ENCODE results near the gene CCR9. TPM values are rescaled to one million over a fixed set of nuclear protein-coding genes. Genes with fewer than 3 reads are reported as not detected.

CCR9 gene, protein sequence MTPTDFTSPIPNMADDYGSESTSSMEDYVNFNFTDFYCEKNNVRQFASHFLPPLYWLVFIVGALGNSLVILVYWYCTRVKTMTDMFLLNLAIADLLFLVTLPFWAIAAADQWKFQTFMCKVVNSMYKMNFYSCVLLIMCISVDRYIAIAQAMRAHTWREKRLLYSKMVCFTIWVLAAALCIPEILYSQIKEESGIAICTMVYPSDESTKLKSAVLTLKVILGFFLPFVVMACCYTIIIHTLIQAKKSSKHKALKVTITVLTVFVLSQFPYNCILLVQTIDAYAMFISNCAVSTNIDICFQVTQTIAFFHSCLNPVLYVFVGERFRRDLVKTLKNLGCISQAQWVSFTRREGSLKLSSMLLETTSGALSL
- under 1 TPM in 4 of 5 experiments, not detected in 1; 0.40 to 0.66 (median 0.56) TPM for total RNA-seq
- under 1 TPM; 0.31 to 0.45 TPM for polyA plus RNA-seq
- total RNA-seq, result 1.5 reads per million, percentile 4 among the genes with 10 or more reads in this experiment

DNA sequence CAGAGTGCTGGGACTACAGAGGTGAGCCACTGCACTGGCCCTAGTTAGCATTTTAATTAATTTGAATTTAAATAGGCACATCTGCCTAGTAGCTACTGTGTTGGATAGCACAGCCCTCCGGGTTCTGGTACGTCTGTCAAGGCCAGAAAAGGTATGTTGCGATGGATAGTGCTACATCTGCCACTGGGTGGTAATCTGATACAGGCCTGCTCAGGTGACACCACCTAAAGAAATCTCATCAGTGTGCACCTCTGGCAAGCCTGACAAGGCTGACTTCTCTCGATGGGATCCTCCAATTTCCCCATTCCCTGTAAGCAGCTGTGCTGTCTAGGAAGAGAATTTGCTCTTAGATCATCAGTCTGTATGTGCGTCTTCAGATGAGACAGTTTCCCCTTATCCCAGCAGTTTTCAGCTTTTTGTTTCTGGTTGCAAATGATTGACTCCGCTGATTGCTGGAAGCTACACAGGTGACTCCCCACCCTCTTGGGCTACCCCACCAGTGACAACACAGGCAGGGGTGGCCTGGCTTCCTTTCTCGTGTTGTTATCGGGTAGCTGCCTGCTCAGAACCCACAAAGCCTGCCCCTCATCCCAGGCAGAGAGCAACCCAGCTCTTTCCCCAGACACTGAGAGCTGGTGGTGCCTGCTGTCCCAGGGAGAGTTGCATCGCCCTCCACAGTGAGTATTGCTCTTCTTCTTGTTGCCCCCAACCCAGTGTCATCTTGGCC lies at the start of gene CCR9:
TSS of gene CCR9 (plus strand) at position 565 of the 727 bp plus-strand sequence. CDS start 8,391 bp downstream, outside the sequence.
- H3K36me3 ChIP-seq (ENCODE audit: control insufficient read depth in 2 of 3, insufficient read depth in 3 of 3, low read length in 3 of 3), result no peaks in the 10 kb centered on the region
- intact Hi-C loops (cut with micrococcal nuclease), result no loop called here
- H3K4me3 Mint-ChIP-seq, result peak within 1 kb of the TSS in 4 of 10 donors; percentile 3 to 39 (median 23)

GRCh38 chr3:45838466-45838865 lies 47.9 kb upstream of the CCR9 start:
- POLR2A ChIA-PET, result interaction anchor here (0.5 kb wide), 1 partner anchor 12 kb away, joined by 3 read pairs; no protein-coding TSS in a partner anchor
- intact Hi-C loops (cut with micrococcal nuclease), result no loop called here

More for the DNA sequence above, at the start of gene CCR9:
- H3K27ac Mint-ChIP-seq, result peak within 1 kb of the TSS in 4 of 9 donors; percentile 11 to 63 (median 48)
- H3K9me3 Mint-ChIP-seq, result no peaks in the 10 kb centered on the region
- peak; percentile 54 for ATAC-seq
- POLR2A ChIA-PET, result interaction anchor here (0.8 kb wide), 1 partner anchor 23 kb away, joined by 4 read pairs; no protein-coding TSS in a partner anchor
- no peaks in the 10 kb centered on the region for H3K36me3 Mint-ChIP-seq
- Histone ChIP-seq H3K27ac (ENCODE audit: low read depth, low read length) (no peak within 1 kb of the TSS), H3K9me3 (ENCODE audit: control insufficient read depth in 2 of 3, low read length in 3 of 3) (no peaks in the 10 kb centered on the region), H3K27me3 (ENCODE audit: control insufficient read depth in 2 of 2, insufficient read depth in 2 of 2, low read length in 2 of 2) (no peaks in the 10 kb centered on the region), H3K4me1 (ENCODE audit: control insufficient read depth in 2 of 2, insufficient read depth in 2 of 2, low read length in 2 of 2) (peaks cover 8 to 14% of the 10 kb centered on the region in 2 donors), H3K4me3 (ENCODE audit: low read length) (no peak within 1 kb of the TSS)
- DNase-seq, result peak in 2 of 9 donors; percentile 15 to 30
- CTCF ChIA-PET, result no interaction called here
- peaks cover 11 to 49% (median 20%) of the 10 kb centered on the region in 7 donors for H3K4me1 Mint-ChIP-seq
- peaks cover 0 to 52% (median 0%) of the 10 kb centered on the region in 5 donors for H3K27me3 Mint-ChIP-seq

GRCh38 chr3:45841420-45841756 lies 45.0 kb upstream of the CCR9 start:
- Mint-ChIP-seq H3K9me3 (peaks cover 0 to 5% (median 0%) of the 10 kb centered on the region in 11 donors), H3K4me1 (peaks cover 6 to 41% (median 25%) of the 10 kb centered on the region in 7 donors), H3K36me3 (peaks cover 0 to 19% (median 11%) of the 10 kb centered on the region in 5 donors), H3K27me3 (peaks cover 0 to 65% (median 0%) of the 10 kb centered on the region in 5 donors), H3K27ac (peak overlapping the region; percentile 86 to 98 (median 94)), H3K4me3 (peak overlapping the region; percentile 90 to 97 (median 94))
- ChIA-PET CTCF (interaction anchor here (0.7 kb wide), 1 partner anchor 87 kb away, joined by 3 read pairs; no protein-coding TSS in a partner anchor), POLR2A (interaction anchor here (0.6 to 0.9 kb wide), 2 partner anchors 29 to 535 kb away, joined by 3 to 4 read pairs; no protein-coding TSS in a partner anchor)
- DNase-seq, result peak in 6 of 9 donors; percentile 31 to 49 (median 43)
- Histone ChIP-seq H3K9me3 (ENCODE audit: control insufficient read depth in 2 of 3, low read length in 3 of 3) (no peaks in the 10 kb centered on the region), H3K27ac (ENCODE audit: low read depth, low read length) (peak overlapping the region; percentile 88), H3K4me1 (ENCODE audit: control insufficient read depth in 2 of 2, insufficient read depth in 2 of 2, low read length in 2 of 2) (peaks cover 8 to 13% of the 10 kb centered on the region in 2 donors), H3K4me3 (ENCODE audit: low read length) (peak overlapping the region; percentile 77), H3K36me3 (ENCODE audit: control insufficient read depth in 2 of 3, insufficient read depth in 3 of 3, low read length in 3 of 3) (no peaks in the 10 kb centered on the region), H3K27me3 (ENCODE audit: control insufficient read depth in 2 of 2, insufficient read depth in 2 of 2, low read length in 2 of 2) (no peaks in the 10 kb centered on the region)
- peak; percentile 65 for ATAC-seq
- intact Hi-C loops (cut with micrococcal nuclease), result loop anchor here (5.0 to 10.0 kb wide), 5 partner anchors 76 to 979 kb away; partner anchors contain the start of genes FYCO1 (in 2 of the 2), LIMD1 (in 1 of the 2) and TMEM42 (in 1 of the 2)

More at GRCh38 chr3:45838466-45838865, 47.9 kb upstream of the CCR9 start:
- Histone ChIP-seq H3K36me3 (ENCODE audit: control insufficient read depth in 2 of 3, insufficient read depth in 3 of 3, low read length in 3 of 3) (peaks cover 0 to 8% (median 0%) of the 10 kb centered on the region in 3 experiments), H3K4me1 (ENCODE audit: control insufficient read depth in 2 of 2, insufficient read depth in 2 of 2, low read length in 2 of 2) (peaks cover 8 to 13% of the 10 kb centered on the region in 2 donors), H3K27ac (ENCODE audit: low read depth, low read length) (no peak overlapping the region), H3K9me3 (ENCODE audit: control insufficient read depth in 2 of 3, low read length in 3 of 3) (no peaks in the 10 kb centered on the region), H3K27me3 (ENCODE audit: control insufficient read depth in 2 of 2, insufficient read depth in 2 of 2, low read length in 2 of 2) (no peaks in the 10 kb centered on the region), H3K4me3 (ENCODE audit: low read length) (no peak overlapping the region)
- ATAC-seq, result no peak
- CTCF ChIA-PET, result interaction anchor here (0.8 kb wide), 1 partner anchor 144 kb away, joined by 3 read pairs; no protein-coding TSS in a partner anchor
- DNase-seq, result no peak
- H3K4me1 Mint-ChIP-seq, result peaks cover 6 to 41% (median 21%) of the 10 kb centered on the region in 7 donors
- H3K27ac Mint-ChIP-seq, result peak overlapping the region in 1 of 9 donors; percentile 21
- H3K36me3 Mint-ChIP-seq, result peaks cover 0 to 33% (median 11%) of the 10 kb centered on the region in 5 donors
- peaks cover 0 to 47% (median 0%) of the 10 kb centered on the region in 5 donors for H3K27me3 Mint-ChIP-seq
- H3K9me3 Mint-ChIP-seq, result peaks cover 0 to 5% (median 0%) of the 10 kb centered on the region in 11 donors
- peak overlapping the region in 2 of 10 donors; percentile 2 to 15 for H3K4me3 Mint-ChIP-seq

- ATAC-seq (peak; percentile 94), DNase-seq (peak; percentile 62 to 94 (median 91))
- no peaks in the 10 kb centered on the region for H3K9me3 ChIP-seq (ENCODE audit: control insufficient read depth in 2 of 3, low read length in 3 of 3)
- peaks cover 8 to 13% of the 10 kb centered on the region in 2 donors for H3K4me1 ChIP-seq (ENCODE audit: control insufficient read depth in 2 of 2, insufficient read depth in 2 of 2, low read length in 2 of 2)
- Mint-ChIP-seq H3K36me3 (peaks cover 0 to 13% (median 7%) of the 10 kb centered on the region in 5 donors), H3K4me1 (peaks cover 6 to 41% (median 25%) of the 10 kb centered on the region in 7 donors), H3K4me3 (peak within 1 kb of the TSS; percentile 90 to 97 (median 94)), H3K27me3 (peaks cover 0 to 65% (median 0%) of the 10 kb centered on the region in 5 donors), H3K27ac (peak within 1 kb of the TSS; percentile 86 to 98 (median 94)), H3K9me3 (peaks cover 0 to 7% (median 0%) of the 10 kb centered on the region in 11 donors)
- no peaks in the 10 kb centered on the region for H3K36me3 ChIP-seq (ENCODE audit: control insufficient read depth in 2 of 3, insufficient read depth in 3 of 3, low read length in 3 of 3)
- ChIA-PET CTCF (interaction anchor here (0.7 to 0.9 kb wide), 3 partner anchors 10 to 1625 kb away, joined by 3 to 5 read pairs (median 5); no protein-coding TSS in a partner anchor), POLR2A (interaction anchor here (0.6 to 0.9 kb wide), 3 partner anchors 9 to 534 kb away, joined by 3 to 4 read pairs (median 3); no protein-coding TSS in a partner anchor)
- H3K4me3 ChIP-seq (ENCODE audit: low read length), result peak within 1 kb of the TSS; percentile 77
- intact Hi-C loops (cut with micrococcal nuclease), result loop anchor here (1.0 to 10.0 kb wide), 10 partner anchors 23 to 980 kb away; partner anchors contain the start of genes FYCO1 (in 2 of the 2), SACM1L (in 2 of the 2), LIMD1 (in 1 of the 2) and TMEM42 (in 1 of the 2)
- no peaks in the 10 kb centered on the region for H3K27me3 ChIP-seq (ENCODE audit: control insufficient read depth in 2 of 2, insufficient read depth in 2 of 2, low read length in 2 of 2)
- peak within 1 kb of the TSS; percentile 88 for H3K27ac ChIP-seq (ENCODE audit: low read depth, low read length)
These were observed 44.4 kb upstream of the CCR9 start, which contains the start of gene LZTFL1 for GRCh38 chr3:45841757-45842491. Gene LZTFL1 (minus strand): TSS chr3:45842119. CDS start chr3:45841991, 128 bp downstream.

- peak overlapping the region in 6 of 9 donors; percentile 90 to 98 (median 94) for H3K27ac Mint-ChIP-seq
- H3K4me1 Mint-ChIP-seq, result peaks cover 6 to 40% (median 25%) of the 10 kb centered on the region in 7 donors
- Histone ChIP-seq H3K27me3 (ENCODE audit: control insufficient read depth in 2 of 2, insufficient read depth in 2 of 2, low read length in 2 of 2) (no peaks in the 10 kb centered on the region), H3K4me3 (ENCODE audit: low read length) (no peak overlapping the region), H3K27ac (ENCODE audit: low read depth, low read length) (no peak overlapping the region), H3K9me3 (ENCODE audit: control insufficient read depth in 2 of 3, low read length in 3 of 3) (no peaks in the 10 kb centered on the region), H3K36me3 (ENCODE audit: control insufficient read depth in 2 of 3, insufficient read depth in 3 of 3, low read length in 3 of 3) (no peaks in the 10 kb centered on the region), H3K4me1 (ENCODE audit: control insufficient read depth in 2 of 2, insufficient read depth in 2 of 2, low read length in 2 of 2) (peaks cover 8 to 13% of the 10 kb centered on the region in 2 donors)
- ChIA-PET POLR2A (interaction anchor here (0.6 to 0.8 kb wide), 2 partner anchors 46 kb away, joined by 3 read pairs; no protein-coding TSS in a partner anchor), CTCF (interaction anchor here (1.2 kb wide), 1 partner anchor 96 kb away, joined by 3 read pairs; no protein-coding TSS in a partner anchor)
- ATAC-seq (no peak), DNase-seq (no peak)
- H3K36me3 Mint-ChIP-seq, result peaks cover 0 to 6% (median 0%) of the 10 kb centered on the region in 5 donors
- H3K27me3 Mint-ChIP-seq, result peaks cover 0 to 68% (median 0%) of the 10 kb centered on the region in 5 donors
- intact Hi-C loops (cut with micrococcal nuclease), result loop anchor here (1.0 to 10.0 kb wide), 10 partner anchors 22 to 981 kb away; partner anchors contain the start of genes FYCO1 (in 2 of the 2), SACM1L (in 2 of the 2), LIMD1 (in 1 of the 2) and TMEM42 (in 1 of the 2)
- peak overlapping the region in 8 of 10 donors; percentile 90 to 97 (median 96) for H3K4me3 Mint-ChIP-seq
- peaks cover 0 to 8% (median 0%) of the 10 kb centered on the region in 11 donors for H3K9me3 Mint-ChIP-seq
These were observed 43.3 kb upstream of the CCR9 start for GRCh38 chr3:45842851-45843625.

Measured in naive thymus-derived CD4-positive, alpha-beta T cell (primary cell).